Pancreas (tissue), 10 donors: Measurements from ENCODE around the gene PHF12. TPM values are rescaled to one million over a fixed set of nuclear protein-coding genes. Genes with fewer than 3 reads are reported as not detected.

ENCODE experiments used
- ATAC-seq, 4 donors: fragments of 200-7000 bp; cut with Tn5 transposase; one replicate each; pipeline versions ENCODE4 v1.8.0 to v1.9.1; 2020; ENCODE audit warnings: mild to moderate bottlenecking in 4 of 4, moderate library complexity in 4 of 4
- DNase-seq, 6 donors: peaks; one replicate each; pipeline ENCODE4 v3.0.0-alpha.2; 2020
- FAIRE-seq: peaks from 2 replicates; lab custom pipeline; 2012; peaks lifted over from hg19 to GRCh38; lab: Jason Lieb, UNC
- H3K27ac ChIP-seq, 4 donors: fragments of 200-600 bp; sonication (generic); 1 replicate in 3 of 4; 2 replicates in 1 of 4; pipeline versions ENCODE4 v1.5.0 to v1.8.0; 2020
- H3K27me3 ChIP-seq, 4 donors: fragments of 200-600 bp; one replicate each; pipeline ENCODE4 v1.8.0; 2021
- H3K36me3 ChIP-seq, 3 donors: fragments of 200-600 bp; sonication (generic) in 1 of 3; one replicate each; pipeline versions ENCODE4 v1.5.0 to v1.8.0; 2020 to 2021
- H3K4me1 ChIP-seq, 3 donors: fragments of 200-600 bp; one replicate each; pipeline ENCODE4 v1.8.0; 2021
- H3K4me3 ChIP-seq, 4 donors: fragments of 200-600 bp; sonication (generic) in 2 of 4; one replicate each; pipeline versions ENCODE4 v1.5.0 to v1.8.0; 2020 to 2021
- H3K9me3 ChIP-seq, 4 donors: fragments of 200-600 bp; one replicate each; pipeline ENCODE4 v1.8.0; 2021
- CTCF ChIP-seq, 4 donors: fragments of 200-600 bp; sonication (generic) in 3 of 4; IDR thresholded peaks; one replicate each; pipeline versions ENCODE4 v1.5.0 to v1.8.0; 2021; ENCODE audit warnings: antibody characterized with exemption in 4 of 4
- WGBS, 2 donors: extraction: QIAGEN DNeasy Blood & Tissue Kit; methylation state at CpG; one replicate each; pipeline ENCODE4 v1.1.7; 2013; 5-methylcytosine and 5-hydroxymethylcytosine counted together
- intact Hi-C, 3 donors: fragments of 100-400 bp; cut with DNase I; formaldehyde crosslinking; loops; one replicate each; pipeline versions ENCODE4 v1.11.1 to v1.14.2; 2022
- polyA plus RNA-seq, 2 donors: library from polyadenylated mRNA; stranded (reverse); fragments of 200-250 nt; gene quantifications; one replicate each; pipeline ENCODE4 v1.2.3, GENCODE V29; 2013
- total RNA-seq, 6 donors: library from RNA; stranded (reverse); fragmentation: NEBNext Ultra II Directional in 4 of 6; extraction: Animal tissue kit (Norgen Biotek cat#: 25700) in 4 of 6; gene quantifications; one replicate each; pipeline versions ENCODE4 v1.2.1 to v1.2.4, GENCODE V29; 2021 to 2023
- donor health status: healthy with polysubstance abuse.
- donor health status: DM: no; HTN: no; CAD: no; lungs with moderate emphysema.
- donor health status: DM: no; HTN: no; CAD: no.
- donor health status: control.
- donor health status: control.
- donor health status: Bipolar disorder and iron deficiency.
- donor health status: DM: yes; HTN: yes; CAD: no.
- donor health status: DM: no; HTN: no; CAD: no.
- donor health status: DM: no; HTN: no; CAD: no.
- donor health status: DM: yes; HTN: yes; CAD: no.

Gene PHF12
- total and polyA plus RNA-seq, 8 donors: 19.9 to 31.6 (median 25.6) TPM

GRCh38 chr17:28989028-28989427, 37.7 kb upstream of the PHF12 start:
- no peak for TF ChIP-seq CTCF (IDR thresholded peaks at IDR 0.05)
- intact Hi-C loops: no loop called here

GRCh38 chr17:28988475-28988874, 37.2 kb upstream of the PHF12 start:
- ATAC-seq: no peak
- H3K4me3 ChIP-seq: no peak overlapping the region
- intact Hi-C loops: no loop called here
- H3K27ac ChIP-seq: no peak overlapping the region
- H3K4me1 ChIP-seq: no peaks in the 10 kb centered on the region
- H3K36me3 ChIP-seq: no peaks in the 10 kb centered on the region
- no peak for FAIRE-seq
- DNase-seq: no peak
- no peak for TF ChIP-seq CTCF (IDR thresholded peaks at IDR 0.05)
- H3K27me3 ChIP-seq: no peaks in the 10 kb centered on the region
- no peaks in the 10 kb centered on the region for H3K9me3 ChIP-seq
- 90 to 96% methylated on average over 1 of the region's 1 CpG for WGBS, 2 donors

More at GRCh38 chr17:28989028-28989427, 37.7 kb upstream of the PHF12 start:
- no peak for FAIRE-seq
- Histone ChIP-seq H3K27ac (no peak overlapping the region), H3K9me3 (no peaks in the 10 kb centered on the region), H3K4me3 (no peak overlapping the region), H3K4me1 (no peaks in the 10 kb centered on the region), H3K36me3 (no peaks in the 10 kb centered on the region), H3K27me3 (no peaks in the 10 kb centered on the region)
- ATAC-seq: no peak
- no peak for DNase-seq

GRCh38 chr17:28986714-28987655, 35.7 kb upstream of the PHF12 start:
- Histone ChIP-seq H3K9me3 (no peaks in the 10 kb centered on the region), H3K27me3 (no peaks in the 10 kb centered on the region), H3K36me3 (no peaks in the 10 kb centered on the region), H3K27ac (no peak overlapping the region), H3K4me3 (no peak overlapping the region), H3K4me1 (no peaks in the 10 kb centered on the region)
- TF ChIP-seq CTCF (IDR thresholded peaks at IDR 0.05): no peak
- intact Hi-C loops: no loop called here
- ATAC-seq: no peak
- WGBS, 2 donors: 81 to 85% methylated on average over 15 of the region's 15 CpGs
- FAIRE-seq: no peak
- DNase-seq: no peak

GRCh38 chr17:28985950-28986713, 34.8 kb upstream of the PHF12 start:
- peak in 2 of 4 donors; percentile 28 to 40 for ATAC-seq
- no peak for DNase-seq
- 48 to 49% methylated on average over 32 to 36 of the region's 36 CpGs for WGBS, 2 donors
- TF ChIP-seq CTCF (IDR thresholded peaks at IDR 0.05): no peak
- Histone ChIP-seq H3K4me3 (no peak overlapping the region), H3K9me3 (no peaks in the 10 kb centered on the region), H3K36me3 (no peaks in the 10 kb centered on the region), H3K27ac (no peak overlapping the region), H3K27me3 (no peaks in the 10 kb centered on the region), H3K4me1 (no peaks in the 10 kb centered on the region)
- FAIRE-seq: no peak
- intact Hi-C loops: no loop called here
